Measurements from ENCODE around the gene RHBDF2. TPM values are rescaled to one million over a fixed set of nuclear protein-coding genes. Genes with fewer than 3 reads are reported as not detected.

RHBDF2 gene
- polyA plus RNA-seq, 1 donor (not counting 4 experiments of a cell fraction or from before 2014, with no cell fraction given) = 14.9 TPM

GRCh38 chr17:76540381-76541300, 39.4 kb upstream of the RHBDF2 start:
- Histone ChIP-seq H2AFZ (ENCODE audit: control insufficient read depth, low read length) (peak overlapping the region; percentile 54), H3K36me3 (ENCODE audit: control insufficient read depth in 2 of 2, extremely low read depth in 1 of 2, insufficient read depth in 2 of 2, low read length in 2 of 2) (peaks cover 0 to 7% of the 10 kb centered on the region in 2 experiments), H3K9me3 (ENCODE audit: control insufficient read depth, low read depth, low read length) (no peaks in the 10 kb centered on the region), H4K20me1 (ENCODE audit: control insufficient read depth, extremely low read depth, insufficient read depth, low read length) (no peaks in the 10 kb centered on the region), H3K79me2 (ENCODE audit: control insufficient read depth, insufficient read depth, low read length) (no peaks in the 10 kb centered on the region), H3K27ac (ENCODE audit: control insufficient read depth, insufficient read depth, low read length) (no peak overlapping the region), H3K4me1 (ENCODE audit: control insufficient read depth, extremely low read depth, insufficient read depth, low read length) (peaks cover 17% of the 10 kb centered on the region), H3K9me1 (ENCODE audit: control insufficient read depth, extremely low read depth, insufficient read depth, low read length) (no peaks in the 10 kb centered on the region), H3K9ac (ENCODE audit: control insufficient read depth, extremely low read depth, insufficient read depth, low read length) (peak overlapping the region; percentile 58), H3K4me2 (ENCODE audit: control insufficient read depth, extremely low read depth, insufficient read depth, low read depth, low read length) (peak overlapping the region; percentile 76), H3K27me3 (ENCODE audit: control insufficient read depth, extremely low read depth, insufficient read depth, low read length) (peaks cover 55% of the 10 kb centered on the region), H3K4me3 (ENCODE audit: control insufficient read depth in 2 of 3, extremely low read depth in 1 of 3, insufficient read depth in 2 of 3, low read depth in 1 of 3, low read length in 3 of 3) (peak overlapping the region; percentile 18 to 39 (median 19))
- FAIRE-seq (peak; percentile 99), DNase-seq (ENCODE audit: low read depth, low spot score) (no peak)
- TF ChIP-seq, protein P1, sequence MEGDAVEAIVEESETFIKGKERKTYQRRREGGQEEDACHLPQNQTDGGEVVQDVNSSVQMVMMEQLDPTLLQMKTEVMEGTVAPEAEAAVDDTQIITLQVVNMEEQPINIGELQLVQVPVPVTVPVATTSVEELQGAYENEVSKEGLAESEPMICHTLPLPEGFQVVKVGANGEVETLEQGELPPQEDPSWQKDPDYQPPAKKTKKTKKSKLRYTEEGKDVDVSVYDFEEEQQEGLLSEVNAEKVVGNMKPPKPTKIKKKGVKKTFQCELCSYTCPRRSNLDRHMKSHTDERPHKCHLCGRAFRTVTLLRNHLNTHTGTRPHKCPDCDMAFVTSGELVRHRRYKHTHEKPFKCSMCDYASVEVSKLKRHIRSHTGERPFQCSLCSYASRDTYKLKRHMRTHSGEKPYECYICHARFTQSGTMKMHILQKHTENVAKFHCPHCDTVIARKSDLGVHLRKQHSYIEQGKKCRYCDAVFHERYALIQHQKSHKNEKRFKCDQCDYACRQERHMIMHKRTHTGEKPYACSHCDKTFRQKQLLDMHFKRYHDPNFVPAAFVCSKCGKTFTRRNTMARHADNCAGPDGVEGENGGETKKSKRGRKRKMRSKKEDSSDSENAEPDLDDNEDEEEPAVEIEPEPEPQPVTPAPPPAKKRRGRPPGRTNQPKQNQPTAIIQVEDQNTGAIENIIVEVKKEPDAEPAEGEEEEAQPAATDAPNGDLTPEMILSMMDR (optimal IDR thresholded peaks at IDR 0.05 in 1 of 3, IDR thresholded peaks at IDR 0.05 in 1 of 3, conservative IDR thresholded peaks at IDR 0.05 in 1 of 3; ENCODE audit: extremely low read depth in 1 of 3, insufficient read depth in 2 of 3, low read length in 3 of 3) = peak in 1 of 3 experiments; percentile 27
- TF ChIP-seq EZH2 (IDR thresholded peaks at IDR 0.05; ENCODE audit: low read length) = no peak
- dilution Hi-C loops (cut with MboI; ENCODE audit: extremely low pct_ligation_motif_present, low sequenced_read_pairs) = no loop called here

- dilution Hi-C loops (cut with MboI; ENCODE audit: extremely low pct_ligation_motif_present, low sequenced_read_pairs) = no loop called here
- Histone ChIP-seq H3K4me1 (ENCODE audit: control insufficient read depth, extremely low read depth, insufficient read depth, low read length) (peaks cover 23% of the 10 kb centered on the region), H2AFZ (ENCODE audit: control insufficient read depth, low read length) (peak within 1 kb of the TSS; percentile 54), H3K27ac (ENCODE audit: control insufficient read depth, insufficient read depth, low read length) (no peak within 1 kb of the TSS), H3K9me3 (ENCODE audit: control insufficient read depth, low read depth, low read length) (no peaks in the 10 kb centered on the region), H3K9me1 (ENCODE audit: control insufficient read depth, extremely low read depth, insufficient read depth, low read length) (no peaks in the 10 kb centered on the region), H3K27me3 (ENCODE audit: control insufficient read depth, extremely low read depth, insufficient read depth, low read length) (peaks cover 49% of the 10 kb centered on the region), H3K4me3 (ENCODE audit: control insufficient read depth in 2 of 3, extremely low read depth in 1 of 3, insufficient read depth in 2 of 3, low read depth in 1 of 3, low read length in 3 of 3) (peak within 1 kb of the TSS; percentile 18 to 39 (median 19)), H4K20me1 (ENCODE audit: control insufficient read depth, extremely low read depth, insufficient read depth, low read length) (no peaks in the 10 kb centered on the region), H3K4me2 (ENCODE audit: control insufficient read depth, extremely low read depth, insufficient read depth, low read depth, low read length) (peak within 1 kb of the TSS; percentile 76), H3K79me2 (ENCODE audit: control insufficient read depth, insufficient read depth, low read length) (no peaks in the 10 kb centered on the region), H3K36me3 (ENCODE audit: control insufficient read depth in 2 of 2, extremely low read depth in 1 of 2, insufficient read depth in 2 of 2, low read length in 2 of 2) (peaks cover 0 to 3% of the 10 kb centered on the region in 2 experiments), H3K9ac (ENCODE audit: control insufficient read depth, extremely low read depth, insufficient read depth, low read length) (peak within 1 kb of the TSS; percentile 58)
- peak; percentile 41 for FAIRE-seq
- DNase-seq (ENCODE audit: low read depth, low spot score) = no peak
- no peak for TF ChIP-seq EZH2 (IDR thresholded peaks at IDR 0.05; ENCODE audit: low read length)
- TF ChIP-seq, protein P1 (optimal IDR thresholded peaks at IDR 0.05 in 1 of 3, IDR thresholded peaks at IDR 0.05 in 1 of 3, conservative IDR thresholded peaks at IDR 0.05 in 1 of 3; ENCODE audit: extremely low read depth in 1 of 3, insufficient read depth in 2 of 3, low read length in 3 of 3) = peak in 1 of 3 experiments; percentile 11
These were observed 38.5 kb upstream of the RHBDF2 start, which contains the start of gene PRCD for GRCh38 chr17:76539631-76540271. TSS of gene PRCD (plus strand) at chr17:76540044. CDS start at chr17:76540142, 98 bp downstream.

Measured in keratinocyte (primary cell).